ENCODE data around the gene TMEM30A.

DNA sequence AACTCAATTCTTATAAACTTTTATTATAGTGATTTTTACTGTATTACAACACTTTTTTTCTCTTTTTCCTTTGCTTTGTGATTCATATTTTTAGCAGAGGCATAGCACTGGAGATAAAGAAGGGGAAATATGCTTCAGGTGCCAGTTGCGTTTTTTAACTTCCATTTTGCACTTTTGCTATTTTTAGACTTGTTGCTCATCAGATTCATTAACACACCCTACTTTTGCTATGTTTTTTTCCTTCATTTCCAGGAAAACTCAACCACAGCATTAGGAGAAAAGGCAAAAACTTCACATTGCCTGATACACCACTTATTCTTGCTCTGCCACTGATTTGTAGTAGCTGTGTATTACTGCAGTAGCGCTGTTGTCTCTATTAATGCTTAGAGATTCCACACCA is 8.0 kb upstream of the TMEM30A start:
- TF ChIP-seq, protein P1, sequence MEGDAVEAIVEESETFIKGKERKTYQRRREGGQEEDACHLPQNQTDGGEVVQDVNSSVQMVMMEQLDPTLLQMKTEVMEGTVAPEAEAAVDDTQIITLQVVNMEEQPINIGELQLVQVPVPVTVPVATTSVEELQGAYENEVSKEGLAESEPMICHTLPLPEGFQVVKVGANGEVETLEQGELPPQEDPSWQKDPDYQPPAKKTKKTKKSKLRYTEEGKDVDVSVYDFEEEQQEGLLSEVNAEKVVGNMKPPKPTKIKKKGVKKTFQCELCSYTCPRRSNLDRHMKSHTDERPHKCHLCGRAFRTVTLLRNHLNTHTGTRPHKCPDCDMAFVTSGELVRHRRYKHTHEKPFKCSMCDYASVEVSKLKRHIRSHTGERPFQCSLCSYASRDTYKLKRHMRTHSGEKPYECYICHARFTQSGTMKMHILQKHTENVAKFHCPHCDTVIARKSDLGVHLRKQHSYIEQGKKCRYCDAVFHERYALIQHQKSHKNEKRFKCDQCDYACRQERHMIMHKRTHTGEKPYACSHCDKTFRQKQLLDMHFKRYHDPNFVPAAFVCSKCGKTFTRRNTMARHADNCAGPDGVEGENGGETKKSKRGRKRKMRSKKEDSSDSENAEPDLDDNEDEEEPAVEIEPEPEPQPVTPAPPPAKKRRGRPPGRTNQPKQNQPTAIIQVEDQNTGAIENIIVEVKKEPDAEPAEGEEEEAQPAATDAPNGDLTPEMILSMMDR (CRISPR knock-in tag; IDR thresholded peaks at IDR 0.05): no peak
- no peak for TF ChIP-seq ZNF138 (CRISPR knock-in tag; IDR thresholded peaks at IDR 0.05; ENCODE audit: low read depth)
- no peak for TF ChIP-seq MAZ (IDR thresholded peaks at IDR 0.05; ENCODE audit: borderline replicate concordance, low read depth, low read length)
- no peak for TF ChIP-seq MAZ (CRISPR knock-in tag; IDR thresholded peaks at IDR 0.05; ENCODE audit: low read depth)
- TF ChIP-seq, protein P2, sequence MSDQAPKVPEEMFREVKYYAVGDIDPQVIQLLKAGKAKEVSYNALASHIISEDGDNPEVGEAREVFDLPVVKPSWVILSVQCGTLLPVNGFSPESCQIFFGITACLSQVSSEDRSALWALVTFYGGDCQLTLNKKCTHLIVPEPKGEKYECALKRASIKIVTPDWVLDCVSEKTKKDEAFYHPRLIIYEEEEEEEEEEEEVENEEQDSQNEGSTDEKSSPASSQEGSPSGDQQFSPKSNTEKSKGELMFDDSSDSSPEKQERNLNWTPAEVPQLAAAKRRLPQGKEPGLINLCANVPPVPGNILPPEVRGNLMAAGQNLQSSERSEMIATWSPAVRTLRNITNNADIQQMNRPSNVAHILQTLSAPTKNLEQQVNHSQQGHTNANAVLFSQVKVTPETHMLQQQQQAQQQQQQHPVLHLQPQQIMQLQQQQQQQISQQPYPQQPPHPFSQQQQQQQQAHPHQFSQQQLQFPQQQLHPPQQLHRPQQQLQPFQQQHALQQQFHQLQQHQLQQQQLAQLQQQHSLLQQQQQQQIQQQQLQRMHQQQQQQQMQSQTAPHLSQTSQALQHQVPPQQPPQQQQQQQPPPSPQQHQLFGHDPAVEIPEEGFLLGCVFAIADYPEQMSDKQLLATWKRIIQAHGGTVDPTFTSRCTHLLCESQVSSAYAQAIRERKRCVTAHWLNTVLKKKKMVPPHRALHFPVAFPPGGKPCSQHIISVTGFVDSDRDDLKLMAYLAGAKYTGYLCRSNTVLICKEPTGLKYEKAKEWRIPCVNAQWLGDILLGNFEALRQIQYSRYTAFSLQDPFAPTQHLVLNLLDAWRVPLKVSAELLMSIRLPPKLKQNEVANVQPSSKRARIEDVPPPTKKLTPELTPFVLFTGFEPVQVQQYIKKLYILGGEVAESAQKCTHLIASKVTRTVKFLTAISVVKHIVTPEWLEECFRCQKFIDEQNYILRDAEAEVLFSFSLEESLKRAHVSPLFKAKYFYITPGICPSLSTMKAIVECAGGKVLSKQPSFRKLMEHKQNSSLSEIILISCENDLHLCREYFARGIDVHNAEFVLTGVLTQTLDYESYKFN (CRISPR knock-in tag; conservative IDR thresholded peaks at IDR 0.05): no peak
- TF ChIP-seq KDM5A (IDR thresholded peaks at IDR 0.05; ENCODE audit: borderline replicate concordance, low read length): no peak
- TF ChIP-seq WIZ (CRISPR knock-in tag; IDR thresholded peaks at IDR 0.05): no peak
- TF ChIP-seq RELA (CRISPR knock-in tag; IDR thresholded peaks at IDR 0.05): no peak
- TF ChIP-seq NFIC (IDR thresholded peaks at IDR 0.05; ENCODE audit: low read length): no peak
- no peak for TF ChIP-seq ZNF180 (CRISPR knock-in tag; IDR thresholded peaks at IDR 0.05; ENCODE audit: borderline replicate concordance, low read depth)
- TF ChIP-seq, protein P3, sequence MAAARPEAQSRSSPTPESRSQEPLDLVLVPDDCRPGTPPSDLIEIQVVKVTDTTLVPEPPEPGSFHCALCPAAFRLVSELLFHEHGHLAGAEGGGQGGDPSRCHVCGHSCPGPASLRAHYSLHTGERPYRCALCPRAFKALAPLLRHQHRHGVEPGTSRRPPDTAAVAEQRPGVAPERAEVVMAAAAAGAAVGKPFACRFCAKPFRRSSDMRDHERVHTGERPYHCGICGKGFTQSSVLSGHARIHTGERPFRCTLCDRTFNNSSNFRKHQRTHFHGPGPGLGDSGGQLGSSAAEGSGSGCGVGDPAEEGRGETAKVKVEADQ (CRISPR knock-in tag; IDR thresholded peaks at IDR 0.05; ENCODE audit: borderline replicate concordance): no peak

All from HepG2 (cell line).